Ureter (tissue), 1 donor: ENCODE measurements around the gene FAM53A. TPM values are rescaled to one million over a fixed set of nuclear protein-coding genes. Genes with fewer than 3 reads are reported as not detected.
A peak's percentile ranks its signal among the peaks of the same experiment; 100 is the strongest.

Experiments
- DNase-seq: peaks from one replicate; pipeline ENCODE4 v3.0.0-alpha.2; 2020; ENCODE audit warnings: low spot score
- total RNA-seq: library from RNA; stranded (reverse); gene quantifications from one replicate; pipeline ENCODE4 v1.2.4, GENCODE V29; 2023
- donor health status: DM: yes; HTN: yes; CAD: no.

FAM53A gene
- total RNA-seq, 1 donor from 2014 or later: 2.5 TPM

GRCh38 chr4:1639299-1639868 lies 44.7 kb downstream of the FAM53A start:
- no peak for DNase-seq

- no peak for DNase-seq
These were observed 45.2 kb downstream of the FAM53A start for GRCh38 chr4:1638873-1639272.

DNA sequence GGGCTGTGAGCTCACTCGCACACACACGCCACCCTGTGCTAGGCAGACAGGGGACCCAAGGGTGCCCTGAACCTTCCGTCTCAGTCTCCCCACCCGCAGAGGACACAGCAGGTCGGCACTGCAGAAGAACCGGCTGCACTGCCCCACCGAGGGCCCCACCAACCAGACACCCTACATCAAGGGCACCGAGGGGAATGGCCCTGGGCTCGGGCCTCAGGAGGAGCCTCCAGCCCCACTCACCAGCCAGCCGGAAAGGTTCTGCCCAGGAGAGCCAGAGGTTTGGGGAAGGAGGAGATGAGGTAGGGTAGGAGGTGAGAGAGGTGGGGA lies 45.9 kb downstream of the FAM53A start:
- DNase-seq: no peak

- no peak for DNase-seq
These were observed 46.4 kb downstream of the FAM53A start for GRCh38 chr4:1637580-1638271.

DNA sequence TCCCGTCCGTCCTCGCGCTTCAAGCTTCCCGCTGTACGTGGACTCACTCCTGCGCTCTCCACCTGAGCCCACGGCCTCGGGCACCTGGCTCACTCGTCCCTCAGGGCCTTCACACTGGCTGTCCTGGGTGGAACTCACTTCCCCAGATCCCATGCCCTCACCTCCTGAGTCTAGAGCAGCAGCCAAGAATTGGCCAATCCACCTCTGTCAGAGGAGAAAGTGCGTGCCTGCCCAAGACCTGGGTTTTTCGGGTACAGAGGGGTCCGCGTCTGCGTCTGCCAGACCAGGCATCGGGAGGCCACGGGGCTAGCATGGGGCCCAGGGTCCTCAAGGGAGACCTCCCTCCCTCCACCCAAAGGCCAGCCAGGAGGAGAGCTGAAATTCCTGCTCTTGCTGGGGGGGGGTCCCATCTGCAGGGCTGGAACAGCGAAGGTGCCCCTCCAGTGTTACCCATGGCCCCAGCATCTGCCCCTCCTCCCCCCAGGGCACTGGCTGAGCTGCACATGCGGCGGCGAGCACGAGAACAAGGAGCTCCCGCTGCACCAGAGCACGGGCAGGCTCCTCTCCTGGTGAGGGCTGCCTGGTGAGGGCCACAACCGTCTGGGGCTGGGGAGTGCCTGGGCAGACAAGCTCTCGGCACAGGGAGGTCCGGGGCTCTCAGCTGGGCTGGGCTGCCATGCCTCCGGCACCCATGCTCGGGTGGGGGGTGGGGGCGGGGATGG lies 47.5 kb downstream of the FAM53A start:
- no peak for DNase-seq

- DNase-seq: no peak
These were observed 48.6 kb downstream of the FAM53A start for GRCh38 chr4:1635464-1635863.

DNA sequence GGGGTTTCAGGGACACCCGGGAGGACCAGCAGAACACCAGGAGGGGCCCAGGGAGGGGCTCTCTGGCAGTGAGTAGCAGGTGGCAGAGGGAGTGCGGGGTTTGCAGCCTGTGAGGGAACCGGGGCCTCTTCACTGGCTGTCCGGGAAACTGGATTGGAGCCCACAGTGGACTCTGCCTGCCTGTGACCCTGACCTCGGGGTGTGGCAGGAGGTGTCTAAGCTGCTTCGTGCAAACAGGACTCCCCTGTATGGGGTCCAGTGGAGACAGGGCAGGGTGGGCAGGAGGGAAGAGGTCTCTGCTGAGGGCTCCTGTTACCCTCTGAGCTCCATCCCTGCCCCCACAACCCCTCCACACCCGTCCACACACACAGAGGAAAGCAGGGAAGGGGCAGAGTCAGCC lies 50.1 kb downstream of the FAM53A start:
- DNase-seq: no peak

DNA sequence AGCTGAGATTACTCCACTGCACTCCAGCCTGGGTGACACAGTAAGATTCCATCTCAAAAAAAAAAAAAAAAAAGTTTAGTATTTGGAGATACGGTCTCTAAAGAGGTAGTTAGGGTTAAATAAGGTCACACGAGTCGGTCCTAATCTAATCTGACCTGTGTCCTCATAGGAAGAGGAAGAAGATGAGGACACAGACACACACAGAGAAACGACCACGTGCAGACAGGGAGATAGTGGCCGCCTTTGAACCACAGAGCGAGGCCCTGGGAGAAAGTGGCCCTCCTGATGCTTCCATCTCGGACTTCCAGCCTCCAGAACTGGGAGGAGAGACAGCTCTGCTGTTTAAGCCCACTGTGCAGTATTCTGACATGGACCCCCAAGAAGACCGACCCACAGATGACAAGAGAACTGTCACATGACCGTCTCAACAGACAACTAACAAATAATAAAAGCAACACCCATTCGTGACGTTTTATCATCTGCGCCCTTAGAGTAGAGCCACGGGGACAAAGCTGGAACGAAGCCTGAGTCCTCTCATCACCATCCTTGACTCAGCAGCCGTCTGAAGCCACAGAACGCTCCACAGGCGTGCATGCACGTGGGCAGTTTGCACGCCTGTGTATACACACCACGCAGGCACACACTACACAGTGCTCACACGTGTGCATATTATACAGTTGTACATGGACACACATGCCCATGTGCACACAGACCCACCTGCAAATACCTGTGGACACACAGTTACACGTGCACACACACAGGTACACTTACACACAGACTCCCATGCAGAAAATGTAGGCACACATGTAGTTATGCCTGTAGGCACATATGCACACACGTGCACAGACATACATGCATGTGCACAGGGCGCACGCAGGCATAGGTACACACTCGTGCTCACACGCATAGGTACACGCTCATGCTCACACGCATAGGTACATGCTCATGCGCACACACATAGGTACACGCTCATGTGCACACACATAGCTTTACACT lies 51.7 kb downstream of the FAM53A start:
- DNase-seq: no peak

GRCh38 chr4:1631136-1631535 lies 53.0 kb downstream of the FAM53A start:
- no peak for DNase-seq

DNA sequence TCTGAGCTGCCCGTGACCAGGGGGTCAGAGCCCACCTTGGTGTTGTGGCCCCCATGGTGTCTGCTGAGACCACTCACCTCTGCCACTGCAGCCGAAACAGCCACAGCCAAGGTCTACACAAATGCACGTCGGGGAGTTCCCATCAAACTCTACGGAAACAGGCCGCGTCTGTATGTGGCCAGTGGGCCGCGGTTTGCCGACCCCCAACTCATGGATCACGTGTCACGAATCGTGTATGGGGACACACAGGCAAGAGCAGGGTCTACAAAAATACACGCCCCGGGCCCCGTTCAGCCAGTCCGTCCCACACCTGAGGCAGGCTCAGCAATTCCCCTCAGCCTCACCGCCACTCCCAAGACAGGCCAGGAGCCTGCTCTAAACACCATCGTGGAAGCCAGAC lies 53.8 kb downstream of the FAM53A start:
- no peak for DNase-seq

- no peak for DNase-seq
These were observed 54.4 kb downstream of the FAM53A start for GRCh38 chr4:1629699-1630083.

GRCh38 chr4:1628892-1629698 lies 55.0 kb downstream of the FAM53A start:
- peak; percentile 61 for DNase-seq

DNA sequence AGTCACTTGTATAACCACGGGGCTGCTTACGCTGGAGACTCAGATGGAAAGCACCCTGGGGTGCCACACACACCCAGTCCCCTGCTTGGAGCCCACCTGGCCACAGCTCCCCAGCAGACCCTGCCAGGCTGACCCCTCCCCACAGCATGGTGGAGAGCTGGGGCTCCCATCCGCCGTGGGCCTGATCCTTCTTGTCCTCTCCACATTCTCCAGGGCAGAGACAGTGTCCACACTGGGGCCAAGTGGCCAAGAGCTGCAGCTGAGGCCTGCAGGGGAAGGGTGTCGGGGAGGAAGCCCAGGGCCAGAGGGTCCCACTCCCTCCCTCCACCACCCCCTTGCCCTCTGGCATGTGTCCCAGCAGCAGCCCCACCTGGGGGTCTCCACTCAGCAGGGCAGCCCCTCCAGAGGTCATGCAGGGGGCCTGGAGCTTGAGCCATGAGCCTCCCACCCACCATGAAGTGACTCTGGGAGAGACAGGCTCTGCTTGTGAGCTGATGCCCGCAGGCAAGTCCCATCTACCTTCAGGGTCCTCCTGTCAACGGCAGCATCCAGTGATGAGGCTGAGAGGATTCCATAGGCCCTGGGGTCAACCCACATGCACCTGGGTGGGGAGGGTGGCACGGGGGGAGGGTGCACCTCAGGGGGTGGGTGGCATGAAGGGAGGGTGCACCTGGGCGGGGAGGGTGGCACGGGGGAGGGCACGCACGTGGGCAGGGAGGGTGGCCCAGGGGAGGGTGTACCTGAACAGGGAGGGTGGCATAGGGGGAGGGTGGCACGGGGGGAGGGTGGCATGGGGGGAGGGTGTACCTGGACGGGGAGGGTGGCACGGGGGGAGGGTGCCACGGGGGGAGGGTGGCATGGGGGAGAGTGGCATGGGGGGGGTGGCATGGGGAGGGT lies 56.4 kb downstream of the FAM53A start:
- DNase-seq: no peak

DNA sequence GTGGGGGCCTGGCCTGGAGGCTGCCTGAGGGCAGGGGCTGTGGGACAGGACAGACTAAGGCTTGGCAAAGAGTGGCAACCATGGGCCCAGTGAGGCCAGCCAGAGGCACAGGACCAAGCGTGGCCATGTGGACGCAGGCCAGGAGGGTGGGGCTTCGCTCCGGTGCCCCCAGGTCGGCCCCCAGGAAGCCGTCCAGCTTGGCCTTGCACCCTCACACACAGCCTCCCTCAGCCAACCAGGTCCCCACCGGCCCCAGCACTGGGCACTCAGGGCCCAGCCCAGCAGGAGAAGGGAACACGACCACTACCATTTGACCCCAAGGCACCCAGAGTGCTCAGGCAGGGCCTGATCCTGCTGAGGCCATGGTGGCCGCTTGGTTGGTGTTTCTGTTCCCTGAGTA lies 57.2 kb downstream of the FAM53A start:
- DNase-seq: no peak

DNA sequence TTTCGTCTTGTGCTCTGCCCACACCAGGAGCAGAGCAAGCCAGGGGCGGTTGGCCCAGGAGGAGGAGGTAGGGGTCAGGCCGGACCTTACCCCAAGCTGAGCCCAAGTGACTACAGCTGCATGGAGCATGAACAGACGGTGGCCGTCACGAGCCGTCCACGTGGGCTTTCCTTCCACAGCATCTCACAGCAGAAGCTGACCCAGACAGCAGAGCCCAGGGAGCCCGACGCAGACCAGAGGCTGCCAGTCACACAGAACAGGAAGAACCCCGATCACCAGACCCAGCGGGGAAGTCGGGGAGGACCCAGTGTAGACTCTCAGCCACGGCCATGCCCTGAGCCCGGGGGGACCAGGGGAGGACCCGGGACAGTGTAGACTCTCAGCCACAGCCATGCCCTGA lies 58.0 kb downstream of the FAM53A start:
- no peak for DNase-seq

- DNase-seq: no peak
These were observed 58.4 kb downstream of the FAM53A start for GRCh38 chr4:1625600-1626138.

DNA sequence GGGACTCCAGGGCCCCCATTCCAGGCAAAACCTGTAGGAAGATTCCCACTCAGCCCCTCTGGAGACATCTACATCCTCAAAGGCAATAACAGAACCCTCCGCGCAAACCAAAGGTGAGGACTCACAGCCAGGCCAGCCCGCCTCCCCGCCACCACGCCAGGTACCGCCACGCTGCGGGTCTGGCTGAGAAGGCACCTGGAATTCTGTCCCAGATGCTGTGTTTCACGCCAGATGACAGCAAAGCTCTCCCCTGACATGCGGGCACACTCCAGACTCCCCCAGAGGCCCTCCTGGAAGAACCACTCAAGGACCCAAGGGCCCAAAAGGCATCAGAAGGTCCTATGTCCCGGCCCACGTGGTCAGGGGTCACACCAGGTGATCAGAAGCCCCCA lies 59.6 kb downstream of the FAM53A start:
- DNase-seq: no peak

DNA sequence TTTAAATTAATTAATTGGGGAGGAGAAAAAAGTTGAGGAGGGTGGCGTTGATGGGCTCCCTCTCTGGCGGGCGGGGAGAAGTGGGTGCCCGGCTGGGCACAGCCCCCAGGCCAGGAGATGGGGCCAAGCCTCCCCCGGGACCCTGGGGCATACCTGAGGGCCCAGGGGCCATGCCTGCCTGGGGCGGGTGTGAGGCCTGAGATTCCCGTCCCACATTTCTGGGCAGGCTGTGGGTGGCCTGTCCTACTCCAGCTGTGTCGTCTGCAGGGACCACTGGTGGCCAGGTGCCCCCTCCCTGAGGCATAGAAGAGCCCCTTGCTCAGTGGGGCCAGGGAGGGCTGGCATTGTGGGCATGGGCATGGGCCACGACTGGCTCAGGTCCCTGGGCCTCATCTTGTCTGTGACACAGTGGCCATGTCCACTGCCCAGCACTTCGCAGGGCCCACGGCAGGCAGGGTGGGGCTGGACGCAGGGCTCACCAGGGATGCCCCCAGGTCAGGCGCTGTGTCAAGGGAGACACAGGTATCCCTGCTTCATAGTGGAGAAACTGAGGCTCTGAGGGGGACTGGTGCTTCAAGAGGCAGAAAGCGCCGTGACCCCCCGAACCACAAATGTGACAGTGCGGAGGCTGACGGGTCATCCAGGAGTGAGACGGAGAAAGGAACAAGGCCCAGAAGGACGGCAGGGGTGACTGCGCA lies 60.1 kb downstream of the FAM53A start:
- DNase-seq: no peak

GRCh38 chr4:1623400-1623799 lies 60.7 kb downstream of the FAM53A start:
- no peak for DNase-seq
